Measurements from ENCODE around the gene SETDB2. TPM values are rescaled to one million over a fixed set of nuclear protein-coding genes. Genes with fewer than 3 reads are reported as not detected.

The SETDB2 gene
- total RNA-seq, 4 donors from 2014 or later = 10.0 to 13.4 (median 10.6) TPM

GRCh38 chr13:49441312-49441711 is 2.8 kb upstream of the SETDB2 start:
- WGBS, 2 donors (ENCODE audit: low coverage in 1 of 2) = 83 to 100% methylated on average over 2 to 3 of the region's 3 CpGs
- TF ChIP-seq CTCF (IDR thresholded peaks at IDR 0.05) (no peak), EP300 (IDR thresholded peaks at IDR 0.05) (no peak), POLR2A (IDR thresholded peaks at IDR 0.05) (no peak), POLR2AphosphoS5 (IDR thresholded peaks at IDR 0.05) (no peak)

GRCh38 chr13:49441846-49442245 is 2.2 kb upstream of the SETDB2 start:
- no peaks in the 10 kb centered on the region for H3K27me3 ChIP-seq
- H3K27ac ChIP-seq = no peak overlapping the region
- TF ChIP-seq POLR2A (IDR thresholded peaks at IDR 0.05) = no peak
- TF ChIP-seq POLR2AphosphoS5 (IDR thresholded peaks at IDR 0.05) = no peak
- TF ChIP-seq EP300 (IDR thresholded peaks at IDR 0.05) = no peak
- TF ChIP-seq CTCF (IDR thresholded peaks at IDR 0.05) = no peak
- peaks cover 0 to 32% (median 3%) of the 10 kb centered on the region in 3 donors for H3K4me1 ChIP-seq
- 73 to 81% methylated on average over 2 of the region's 2 CpGs for WGBS, 2 donors (ENCODE audit: low coverage in 1 of 2)
- no peak for ATAC-seq
- no peak overlapping the region for H3K4me3 ChIP-seq
- no peaks in the 10 kb centered on the region for H3K9me3 ChIP-seq
- H3K36me3 ChIP-seq = no peaks in the 10 kb centered on the region

More at GRCh38 chr13:49441312-49441711, 2.8 kb upstream of the SETDB2 start:
- Histone ChIP-seq H3K36me3 (no peaks in the 10 kb centered on the region), H3K9me3 (no peaks in the 10 kb centered on the region), H3K4me1 (peaks cover 0 to 30% (median 3%) of the 10 kb centered on the region in 3 donors), H3K4me3 (no peak overlapping the region), H3K27ac (no peak overlapping the region), H3K27me3 (no peaks in the 10 kb centered on the region)
- ATAC-seq = no peak

- Histone ChIP-seq H3K36me3 (no peaks in the 10 kb centered on the region), H3K27me3 (no peaks in the 10 kb centered on the region), H3K27ac (peak overlapping the region; percentile 93 to 97 (median 95)), H3K4me3 (peak overlapping the region; percentile 73 to 83), H3K9me3 (no peaks in the 10 kb centered on the region), H3K4me1 (peaks cover 0 to 46% (median 3%) of the 10 kb centered on the region in 3 donors)
- TF ChIP-seq CTCF (IDR thresholded peaks at IDR 0.05) (no peak), POLR2A (IDR thresholded peaks at IDR 0.05) (no peak), POLR2AphosphoS5 (IDR thresholded peaks at IDR 0.05) (no peak), EP300 (IDR thresholded peaks at IDR 0.05) (no peak)
- 1% methylated on average over 8 to 9 of the region's 10 CpGs for WGBS, 2 donors (ENCODE audit: low coverage in 1 of 2)
- no peak for ATAC-seq
Measured at GRCh38 chr13:49443357-49443703, 744 bp upstream of the SETDB2 start.

GRCh38 chr13:49444524-49445395 is 686 bp downstream of the SETDB2 start:
- WGBS, 2 donors (ENCODE audit: low coverage in 1 of 2) = 1 to 2% methylated on average over 15 to 16 of the region's 29 CpGs
- Histone ChIP-seq H3K4me3 (peak overlapping the region; percentile 38 to 73), H3K27me3 (no peaks in the 10 kb centered on the region), H3K4me1 (peaks cover 0 to 53% (median 3%) of the 10 kb centered on the region in 3 donors), H3K27ac (peak overlapping the region; percentile 22 to 97 (median 94)), H3K36me3 (no peaks in the 10 kb centered on the region), H3K9me3 (no peaks in the 10 kb centered on the region)
- TF ChIP-seq EP300 (IDR thresholded peaks at IDR 0.05) (no peak), POLR2AphosphoS5 (IDR thresholded peaks at IDR 0.05) (peak; percentile 75)
- peak; percentile 13 for ATAC-seq

GRCh38 chr13:49446473-49446872 is 2.4 kb downstream of the SETDB2 start:
- H3K36me3 ChIP-seq = no peaks in the 10 kb centered on the region
- peaks cover 0 to 58% (median 3%) of the 10 kb centered on the region in 3 donors for H3K4me1 ChIP-seq
- no peaks in the 10 kb centered on the region for H3K27me3 ChIP-seq
- no peak for ATAC-seq
- H3K9me3 ChIP-seq = no peaks in the 10 kb centered on the region
- H3K4me3 ChIP-seq = no peak overlapping the region
- H3K27ac ChIP-seq = peak overlapping the region in 2 of 4 donors; percentile 93 to 97
- TF ChIP-seq POLR2AphosphoS5 (IDR thresholded peaks at IDR 0.05) = no peak
- TF ChIP-seq EP300 (IDR thresholded peaks at IDR 0.05) = no peak
- TF ChIP-seq POLR2A (IDR thresholded peaks at IDR 0.05) = no peak
- TF ChIP-seq CTCF (IDR thresholded peaks at IDR 0.05) = no peak
